K562 (cell line): ENCODE results near the gene SIMC1.

Experiments
- CBFA2T3 ChIP-seq: fragments of 450-650 bp; IDR thresholded peaks from 2 replicates; pipeline ENCODE4 v1.6.1; 2017
- CTCF ChIP-seq, 3 experiments: IDR thresholded peaks in 2 of 3; conservative IDR thresholded peaks in 1 of 3; 2 replicates each; pipeline ENCODE4 v1.5.1; 2011 to 2012; ENCODE audit warnings: low read length in 3 of 3, mild to moderate bottlenecking in 3 of 3, control low read depth in 2 of 3, improper control_type of control experiment in 1 of 3, inconsistent platforms in 1 of 3, low read depth in 1 of 3, mixed read lengths in 1 of 3, moderate library complexity in 1 of 3; ENCODE audit not compliant: insufficient read depth in 2 of 3
- MEIS2 ChIP-seq: fragments of 450-650 bp; IDR thresholded peaks from 2 replicates; pipeline ENCODE4 v1.6.1; 2014; ENCODE audit warnings: mild to moderate bottlenecking; ENCODE audit not compliant: partially characterized antibody
- MYC ChIP-seq, 2 experiments: fragments of 250-450 bp in 1 of 2; sonication (Bioruptor Pico) in 1 of 2; IDR thresholded peaks; 2 replicates each; pipeline versions ENCODE4 v1.5.1 to v1.6.1; 2012 to 2021; ENCODE audit warnings: low read depth in 2 of 2, borderline replicate concordance in 1 of 2, improper control_type of control experiment in 1 of 2, low read length in 1 of 2, mild to moderate bottlenecking in 1 of 2, moderate library complexity in 1 of 2
- NCOA6 ChIP-seq: fragments of 450-650 bp; IDR thresholded peaks from 2 replicates; pipeline ENCODE4 v1.6.1; 2017; ENCODE audit warnings: mild to moderate bottlenecking
- POLR2H ChIP-seq: IDR thresholded peaks from 2 replicates; pipeline ENCODE4 v1.6.1; 2016; ENCODE audit warnings: missing genetic modification characterization, low read depth, mild to moderate bottlenecking, control low read depth, missing compliant biosample characterization, moderate library complexity
- TBL1XR1 ChIP-seq, 2 experiments: IDR thresholded peaks; 2 replicates each; pipeline ENCODE4 v1.6.1; 2012; ENCODE audit warnings: improper control_type of control experiment in 2 of 2, low read length in 2 of 2, mild to moderate bottlenecking in 1 of 2
- ZNF408 ChIP-seq: fragments of 250-450 bp; sonication (Bioruptor Pico); IDR thresholded peaks from 2 replicates; pipeline ENCODE4 v1.4.0; 2020; ENCODE audit warnings: low read depth, mild to moderate bottlenecking, moderate library complexity
- ZNF41 ChIP-seq: fragments of 250-450 bp; sonication (Bioruptor Pico); conservative IDR thresholded peaks from 2 replicates; pipeline ENCODE4 v1.4.0; 2020; ENCODE audit warnings: mild to moderate bottlenecking
- TF ChIP-seq, protein P1 (sequence below): sonication (generic); formaldehyde crosslinking; IDR thresholded peaks from 2 replicates; pipeline ENCODE4 v1.9.0; 2022; ENCODE audit warnings: mild to moderate bottlenecking, missing genetic modification reagents
- TF ChIP-seq, protein P2 (sequence below): sonication (generic); formaldehyde crosslinking; IDR thresholded peaks from 2 replicates; pipeline ENCODE4 v1.8.1; 2023; ENCODE audit warnings: mild to moderate bottlenecking, missing genetic modification reagents
- TF ChIP-seq, protein P3 (sequence below), 2 experiments: fragments of 450-650 bp; formaldehyde crosslinking in 1 of 2; IDR thresholded peaks; 2 replicates each; pipeline versions ENCODE4 v1.4.0 to v1.6.1; 2014 to 2020; ENCODE audit warnings: mild to moderate bottlenecking in 2 of 2, borderline replicate concordance in 1 of 2, low read depth in 1 of 2

GRCh38 chr5:176391479-176391878 is 153.3 kb downstream of the SIMC1 start:
- TF ChIP-seq CBFA2T3 (no peak), NCOA6 (no peak), POLR2H (tag) (no peak), CTCF (IDR thresholded peaks at IDR 0.05 in 2 of 3, conservative IDR thresholded peaks at IDR 0.05 in 1 of 3; ENCODE audit: insufficient read depth in 2 of 3, low read depth in 1 of 3, low read length in 3 of 3) (no peak), ZNF41 (no peak), ZNF408 (CRISPR knock-in tag) (no peak), MEIS2 (no peak), MYC (IDR thresholded peaks at IDR 0.05; ENCODE audit: low read depth, low read length) (no peak), MYC (CRISPR knock-in tag; IDR thresholded peaks at IDR 0.05; ENCODE audit: borderline replicate concordance, low read depth) (no peak), TBL1XR1 (IDR thresholded peaks at IDR 0.05; ENCODE audit: low read length in 2 of 2) (no peak)
- TF ChIP-seq, protein P1, sequence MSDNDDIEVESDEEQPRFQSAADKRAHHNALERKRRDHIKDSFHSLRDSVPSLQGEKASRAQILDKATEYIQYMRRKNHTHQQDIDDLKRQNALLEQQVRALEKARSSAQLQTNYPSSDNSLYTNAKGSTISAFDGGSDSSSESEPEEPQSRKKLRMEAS = no peak
- TF ChIP-seq, protein P2, sequence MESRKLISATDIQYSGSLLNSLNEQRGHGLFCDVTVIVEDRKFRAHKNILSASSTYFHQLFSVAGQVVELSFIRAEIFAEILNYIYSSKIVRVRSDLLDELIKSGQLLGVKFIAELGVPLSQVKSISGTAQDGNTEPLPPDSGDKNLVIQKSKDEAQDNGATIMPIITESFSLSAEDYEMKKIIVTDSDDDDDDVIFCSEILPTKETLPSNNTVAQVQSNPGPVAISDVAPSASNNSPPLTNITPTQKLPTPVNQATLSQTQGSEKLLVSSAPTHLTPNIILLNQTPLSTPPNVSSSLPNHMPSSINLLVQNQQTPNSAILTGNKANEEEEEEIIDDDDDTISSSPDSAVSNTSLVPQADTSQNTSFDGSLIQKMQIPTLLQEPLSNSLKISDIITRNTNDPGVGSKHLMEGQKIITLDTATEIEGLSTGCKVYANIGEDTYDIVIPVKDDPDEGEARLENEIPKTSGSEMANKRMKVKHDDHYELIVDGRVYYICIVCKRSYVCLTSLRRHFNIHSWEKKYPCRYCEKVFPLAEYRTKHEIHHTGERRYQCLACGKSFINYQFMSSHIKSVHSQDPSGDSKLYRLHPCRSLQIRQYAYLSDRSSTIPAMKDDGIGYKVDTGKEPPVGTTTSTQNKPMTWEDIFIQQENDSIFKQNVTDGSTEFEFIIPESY (CRISPR knock-in tag) = no peak
- TF ChIP-seq, protein P3, sequence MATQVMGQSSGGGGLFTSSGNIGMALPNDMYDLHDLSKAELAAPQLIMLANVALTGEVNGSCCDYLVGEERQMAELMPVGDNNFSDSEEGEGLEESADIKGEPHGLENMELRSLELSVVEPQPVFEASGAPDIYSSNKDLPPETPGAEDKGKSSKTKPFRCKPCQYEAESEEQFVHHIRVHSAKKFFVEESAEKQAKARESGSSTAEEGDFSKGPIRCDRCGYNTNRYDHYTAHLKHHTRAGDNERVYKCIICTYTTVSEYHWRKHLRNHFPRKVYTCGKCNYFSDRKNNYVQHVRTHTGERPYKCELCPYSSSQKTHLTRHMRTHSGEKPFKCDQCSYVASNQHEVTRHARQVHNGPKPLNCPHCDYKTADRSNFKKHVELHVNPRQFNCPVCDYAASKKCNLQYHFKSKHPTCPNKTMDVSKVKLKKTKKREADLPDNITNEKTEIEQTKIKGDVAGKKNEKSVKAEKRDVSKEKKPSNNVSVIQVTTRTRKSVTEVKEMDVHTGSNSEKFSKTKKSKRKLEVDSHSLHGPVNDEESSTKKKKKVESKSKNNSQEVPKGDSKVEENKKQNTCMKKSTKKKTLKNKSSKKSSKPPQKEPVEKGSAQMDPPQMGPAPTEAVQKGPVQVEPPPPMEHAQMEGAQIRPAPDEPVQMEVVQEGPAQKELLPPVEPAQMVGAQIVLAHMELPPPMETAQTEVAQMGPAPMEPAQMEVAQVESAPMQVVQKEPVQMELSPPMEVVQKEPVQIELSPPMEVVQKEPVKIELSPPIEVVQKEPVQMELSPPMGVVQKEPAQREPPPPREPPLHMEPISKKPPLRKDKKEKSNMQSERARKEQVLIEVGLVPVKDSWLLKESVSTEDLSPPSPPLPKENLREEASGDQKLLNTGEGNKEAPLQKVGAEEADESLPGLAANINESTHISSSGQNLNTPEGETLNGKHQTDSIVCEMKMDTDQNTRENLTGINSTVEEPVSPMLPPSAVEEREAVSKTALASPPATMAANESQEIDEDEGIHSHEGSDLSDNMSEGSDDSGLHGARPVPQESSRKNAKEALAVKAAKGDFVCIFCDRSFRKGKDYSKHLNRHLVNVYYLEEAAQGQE (IDR thresholded peaks at IDR 0.05; ENCODE audit: borderline replicate concordance) = no peak
- TF ChIP-seq, protein P3 (CRISPR knock-in tag; IDR thresholded peaks at IDR 0.05; ENCODE audit: low read depth) = no peak
